B cell (primary cell): ENCODE measurements around the gene PC.

Source experiments
- CTCF ChIP-seq: fragments of 200-600 bp; IDR thresholded peaks from one replicate; pipeline ENCODE4 v1.8.0; 2022; ENCODE audit warnings: antibody characterized with exemption, mild to moderate bottlenecking
- EZH2 ChIP-seq: IDR thresholded peaks from 2 replicates; pipeline ENCODE4 v1.6.1; 2012; ENCODE audit warnings: borderline replicate concordance, low read depth, mild to moderate bottlenecking, moderate library complexity, low read length; ENCODE audit not compliant: insufficient read depth, poor library complexity, severe bottlenecking

DNA sequence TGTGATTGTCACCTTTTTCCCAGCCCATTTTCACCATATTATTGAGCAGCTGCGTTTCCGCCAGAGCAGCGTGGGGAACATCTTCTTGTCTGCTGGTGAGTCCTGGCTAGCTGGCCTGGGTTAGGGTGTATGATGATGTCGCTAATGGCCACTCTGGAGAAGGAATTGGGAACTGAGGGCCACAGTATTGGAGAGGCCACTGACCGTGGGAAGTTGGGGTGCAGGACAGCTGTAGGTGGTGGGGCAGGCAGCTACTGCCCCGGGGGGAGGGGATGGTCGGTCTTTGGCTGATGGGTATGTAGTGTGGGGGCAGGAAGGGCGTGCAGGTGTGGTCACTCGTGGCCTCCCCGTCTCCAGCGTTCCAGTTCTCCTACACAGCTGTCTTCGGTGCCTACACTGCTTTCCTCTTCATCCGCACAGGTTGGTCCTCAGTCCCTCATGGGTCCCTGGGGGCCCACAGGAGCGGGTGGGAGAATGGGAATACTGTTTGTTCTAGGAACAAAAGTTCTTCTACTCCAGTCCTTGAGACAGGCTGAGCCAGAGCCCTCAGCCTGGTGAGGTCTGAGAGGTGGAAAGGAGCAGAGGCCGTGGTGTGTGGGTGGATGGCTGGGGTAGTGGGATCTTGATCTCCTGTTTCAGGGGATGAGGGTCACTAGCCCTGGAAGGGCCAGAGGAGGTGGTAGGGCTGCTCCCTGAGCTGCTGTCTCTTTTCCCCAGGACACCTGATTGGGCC lies 112.9 kb downstream of the PC start:
- TF ChIP-seq EZH2 = no peak
- TF ChIP-seq CTCF = no peak
